DOHH2 (cell line): Measurements from ENCODE around the gene PIGN.

Experiments
- EZH2phosphoT487 ChIP-seq: fragments of 200-600 bp; sonication (generic); IDR thresholded peaks from 2 replicates; pipeline ENCODE4 v1.6.1; 2017; ENCODE audit warnings: borderline replicate concordance, mild to moderate bottlenecking, antibody characterized with exemption, low read length, moderate library complexity, mixed read lengths
- TF ChIP-seq, protein P1 (sequence below): fragments of 200-600 bp; sonication (generic); IDR thresholded peaks from one replicate; pipeline ENCODE4 v1.5.1; 2014; ENCODE audit warnings: antibody characterized with exemption, mild to moderate bottlenecking, low read depth, low read length; ENCODE audit not compliant: poor library complexity, severe bottlenecking

DNA sequence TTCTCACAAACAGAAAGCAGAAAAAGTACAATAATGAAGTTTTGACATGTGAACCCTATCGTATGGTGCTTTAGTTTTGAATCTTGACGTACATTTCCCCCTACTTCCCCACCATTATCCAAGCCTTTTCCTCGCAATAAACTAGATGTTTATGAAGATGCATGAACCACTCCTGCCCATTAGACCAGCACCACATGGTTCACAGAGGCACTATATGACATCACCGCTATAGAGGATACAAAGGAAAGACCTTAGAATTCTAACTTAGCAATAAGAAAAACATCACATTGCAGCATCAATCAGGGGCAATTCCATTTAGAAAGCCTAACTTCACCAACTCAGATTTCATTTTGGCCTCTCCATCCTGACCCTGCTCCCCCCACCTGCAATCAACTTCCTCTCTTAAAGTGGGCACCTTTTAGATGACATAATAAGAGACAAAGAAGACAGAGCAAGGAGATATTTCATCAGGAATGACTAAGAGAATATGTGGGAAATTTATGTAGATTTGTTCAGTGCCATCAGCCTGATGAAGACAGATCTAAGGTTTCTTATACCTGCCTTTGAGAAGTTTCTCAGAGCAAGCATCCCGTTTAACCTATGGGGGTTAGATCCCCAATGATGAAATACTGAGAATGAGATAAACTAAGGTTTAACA, 124.9 kb downstream of the PIGN start:
- TF ChIP-seq, protein P1, sequence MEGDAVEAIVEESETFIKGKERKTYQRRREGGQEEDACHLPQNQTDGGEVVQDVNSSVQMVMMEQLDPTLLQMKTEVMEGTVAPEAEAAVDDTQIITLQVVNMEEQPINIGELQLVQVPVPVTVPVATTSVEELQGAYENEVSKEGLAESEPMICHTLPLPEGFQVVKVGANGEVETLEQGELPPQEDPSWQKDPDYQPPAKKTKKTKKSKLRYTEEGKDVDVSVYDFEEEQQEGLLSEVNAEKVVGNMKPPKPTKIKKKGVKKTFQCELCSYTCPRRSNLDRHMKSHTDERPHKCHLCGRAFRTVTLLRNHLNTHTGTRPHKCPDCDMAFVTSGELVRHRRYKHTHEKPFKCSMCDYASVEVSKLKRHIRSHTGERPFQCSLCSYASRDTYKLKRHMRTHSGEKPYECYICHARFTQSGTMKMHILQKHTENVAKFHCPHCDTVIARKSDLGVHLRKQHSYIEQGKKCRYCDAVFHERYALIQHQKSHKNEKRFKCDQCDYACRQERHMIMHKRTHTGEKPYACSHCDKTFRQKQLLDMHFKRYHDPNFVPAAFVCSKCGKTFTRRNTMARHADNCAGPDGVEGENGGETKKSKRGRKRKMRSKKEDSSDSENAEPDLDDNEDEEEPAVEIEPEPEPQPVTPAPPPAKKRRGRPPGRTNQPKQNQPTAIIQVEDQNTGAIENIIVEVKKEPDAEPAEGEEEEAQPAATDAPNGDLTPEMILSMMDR: no peak
- no peak for TF ChIP-seq EZH2phosphoT487
